ENCODE measurements around the gene FAM83E.

- TF ChIP-seq CTCF (IDR thresholded peaks at IDR 0.05) = no peak
- no peak for TF ChIP-seq POLR2A (IDR thresholded peaks at IDR 0.05)
These were observed 19.0 kb downstream of the FAM83E start for GRCh38 chr19:48595833-48596232.
